HEK293 (cell line): ENCODE results near the gene PCBP2.

Source experiments
- ZIC2 ChIP-seq: fragments of 450-650 bp; formaldehyde crosslinking; IDR thresholded peaks from 2 replicates; pipeline ENCODE4 v1.5.1; 2016; ENCODE audit warnings: missing biosample characterization, missing genetic modification characterization
- ZNF114 ChIP-seq: fragments of 450-650 bp; formaldehyde crosslinking; IDR thresholded peaks from 2 replicates; pipeline ENCODE4 v1.5.0; 2017; ENCODE audit warnings: missing biosample characterization, missing genetic modification characterization
- ZNF146 ChIP-seq: fragments of 450-650 bp; formaldehyde crosslinking; IDR thresholded peaks from 2 replicates; pipeline ENCODE4 v1.5.1; 2016; ENCODE audit warnings: missing biosample characterization, missing genetic modification characterization
- ZNF416 ChIP-seq: fragments of 450-650 bp; formaldehyde crosslinking; IDR thresholded peaks from 2 replicates; pipeline ENCODE4 v1.5.1; 2016; ENCODE audit warnings: missing biosample characterization, missing genetic modification characterization
- ZNF48 ChIP-seq: fragments of 450-650 bp; formaldehyde crosslinking; IDR thresholded peaks from 2 replicates; pipeline ENCODE4 v1.5.1; 2016; ENCODE audit warnings: missing biosample characterization, missing genetic modification characterization
- TF ChIP-seq, protein P1 (sequence below): sonication (generic); formaldehyde crosslinking; IDR thresholded peaks from 2 replicates; pipeline ENCODE4 v1.8.1; 2022; ENCODE audit warnings: mild to moderate bottlenecking, moderate library complexity, missing genetic modification reagents
- TF ChIP-seq, protein P2 (sequence below): fragments of 450-650 bp; formaldehyde crosslinking; IDR thresholded peaks from 2 replicates; pipeline ENCODE4 v1.5.1; 2016; ENCODE audit warnings: missing biosample characterization, missing genetic modification characterization, low read depth
- TF ChIP-seq, protein P3 (sequence below): fragments of 450-650 bp; formaldehyde crosslinking; IDR thresholded peaks from 2 replicates; pipeline ENCODE4 v1.5.1; 2016; ENCODE audit warnings: missing biosample characterization, missing genetic modification characterization
- TF ChIP-seq, protein P4 (sequence below): fragments of 450-650 bp; formaldehyde crosslinking; IDR thresholded peaks from 2 replicates; pipeline ENCODE4 v1.5.1; 2017; ENCODE audit warnings: missing biosample characterization, missing genetic modification characterization

DNA sequence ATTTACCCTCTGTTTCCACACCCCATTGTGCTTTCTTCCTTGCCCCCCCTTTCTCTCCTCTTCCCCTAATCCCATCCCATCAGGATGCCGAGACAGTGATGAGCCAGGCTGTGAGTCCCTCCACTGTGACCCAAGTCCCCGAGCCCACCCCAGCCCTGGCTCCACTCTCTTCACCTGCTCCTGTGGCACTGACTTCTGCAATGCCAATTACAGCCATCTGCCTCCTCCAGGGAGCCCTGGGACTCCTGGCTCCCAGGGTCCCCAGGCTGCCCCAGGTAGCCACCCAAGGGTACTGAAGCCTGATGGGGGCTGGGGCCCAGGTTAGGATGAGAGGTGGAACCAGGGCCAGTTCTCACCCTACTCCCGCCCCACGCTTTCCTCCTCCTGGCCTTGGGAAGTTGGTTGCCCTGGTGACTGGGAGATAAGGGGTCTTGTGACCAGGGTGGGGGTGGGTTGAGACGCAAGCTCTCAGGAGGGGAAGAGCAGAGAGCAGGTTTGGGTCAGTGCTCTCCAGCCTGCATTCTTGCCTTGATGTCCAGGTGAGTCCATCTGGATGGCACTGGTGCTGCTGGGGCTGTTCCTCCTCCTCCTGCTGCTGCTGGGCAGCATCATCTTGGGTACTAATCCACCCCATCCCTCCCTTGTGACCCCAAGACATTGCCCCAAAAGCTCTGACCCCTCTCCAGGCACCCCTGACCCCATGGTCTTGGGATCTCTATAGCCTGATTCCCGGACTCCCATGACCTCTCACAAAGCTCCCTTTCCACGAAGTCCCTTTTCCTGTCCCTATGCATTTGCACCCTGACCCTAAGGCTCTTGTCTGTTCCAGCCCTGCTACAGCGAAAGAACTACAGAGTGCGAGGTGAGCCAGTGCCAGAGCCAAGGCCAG is 27.0 kb upstream of the PCBP2 start:
- TF ChIP-seq, protein P1, sequence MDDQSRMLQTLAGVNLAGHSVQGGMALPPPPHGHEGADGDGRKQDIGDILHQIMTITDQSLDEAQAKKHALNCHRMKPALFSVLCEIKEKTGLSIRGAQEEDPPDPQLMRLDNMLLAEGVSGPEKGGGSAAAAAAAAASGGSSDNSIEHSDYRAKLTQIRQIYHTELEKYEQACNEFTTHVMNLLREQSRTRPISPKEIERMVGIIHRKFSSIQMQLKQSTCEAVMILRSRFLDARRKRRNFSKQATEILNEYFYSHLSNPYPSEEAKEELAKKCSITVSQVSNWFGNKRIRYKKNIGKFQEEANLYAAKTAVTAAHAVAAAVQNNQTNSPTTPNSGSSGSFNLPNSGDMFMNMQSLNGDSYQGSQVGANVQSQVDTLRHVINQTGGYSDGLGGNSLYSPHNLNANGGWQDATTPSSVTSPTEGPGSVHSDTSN (CRISPR knock-in tag), result no peak
- TF ChIP-seq, protein P2, sequence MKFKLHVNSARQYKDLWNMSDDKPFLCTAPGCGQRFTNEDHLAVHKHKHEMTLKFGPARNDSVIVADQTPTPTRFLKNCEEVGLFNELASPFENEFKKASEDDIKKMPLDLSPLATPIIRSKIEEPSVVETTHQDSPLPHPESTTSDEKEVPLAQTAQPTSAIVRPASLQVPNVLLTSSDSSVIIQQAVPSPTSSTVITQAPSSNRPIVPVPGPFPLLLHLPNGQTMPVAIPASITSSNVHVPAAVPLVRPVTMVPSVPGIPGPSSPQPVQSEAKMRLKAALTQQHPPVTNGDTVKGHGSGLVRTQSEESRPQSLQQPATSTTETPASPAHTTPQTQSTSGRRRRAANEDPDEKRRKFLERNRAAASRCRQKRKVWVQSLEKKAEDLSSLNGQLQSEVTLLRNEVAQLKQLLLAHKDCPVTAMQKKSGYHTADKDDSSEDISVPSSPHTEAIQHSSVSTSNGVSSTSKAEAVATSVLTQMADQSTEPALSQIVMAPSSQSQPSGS (tag by site-specific recombination), result no peak
- TF ChIP-seq ZNF416 (tag by site-specific recombination) (no peak), ZNF146 (tag by site-specific recombination) (no peak), ZNF114 (tag by site-specific recombination) (no peak), ZIC2 (tag by site-specific recombination) (no peak), ZNF48 (tag by site-specific recombination) (no peak)
- TF ChIP-seq, protein P3, sequence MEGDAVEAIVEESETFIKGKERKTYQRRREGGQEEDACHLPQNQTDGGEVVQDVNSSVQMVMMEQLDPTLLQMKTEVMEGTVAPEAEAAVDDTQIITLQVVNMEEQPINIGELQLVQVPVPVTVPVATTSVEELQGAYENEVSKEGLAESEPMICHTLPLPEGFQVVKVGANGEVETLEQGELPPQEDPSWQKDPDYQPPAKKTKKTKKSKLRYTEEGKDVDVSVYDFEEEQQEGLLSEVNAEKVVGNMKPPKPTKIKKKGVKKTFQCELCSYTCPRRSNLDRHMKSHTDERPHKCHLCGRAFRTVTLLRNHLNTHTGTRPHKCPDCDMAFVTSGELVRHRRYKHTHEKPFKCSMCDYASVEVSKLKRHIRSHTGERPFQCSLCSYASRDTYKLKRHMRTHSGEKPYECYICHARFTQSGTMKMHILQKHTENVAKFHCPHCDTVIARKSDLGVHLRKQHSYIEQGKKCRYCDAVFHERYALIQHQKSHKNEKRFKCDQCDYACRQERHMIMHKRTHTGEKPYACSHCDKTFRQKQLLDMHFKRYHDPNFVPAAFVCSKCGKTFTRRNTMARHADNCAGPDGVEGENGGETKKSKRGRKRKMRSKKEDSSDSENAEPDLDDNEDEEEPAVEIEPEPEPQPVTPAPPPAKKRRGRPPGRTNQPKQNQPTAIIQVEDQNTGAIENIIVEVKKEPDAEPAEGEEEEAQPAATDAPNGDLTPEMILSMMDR (tag by site-specific recombination), result no peak
- TF ChIP-seq, protein P4, sequence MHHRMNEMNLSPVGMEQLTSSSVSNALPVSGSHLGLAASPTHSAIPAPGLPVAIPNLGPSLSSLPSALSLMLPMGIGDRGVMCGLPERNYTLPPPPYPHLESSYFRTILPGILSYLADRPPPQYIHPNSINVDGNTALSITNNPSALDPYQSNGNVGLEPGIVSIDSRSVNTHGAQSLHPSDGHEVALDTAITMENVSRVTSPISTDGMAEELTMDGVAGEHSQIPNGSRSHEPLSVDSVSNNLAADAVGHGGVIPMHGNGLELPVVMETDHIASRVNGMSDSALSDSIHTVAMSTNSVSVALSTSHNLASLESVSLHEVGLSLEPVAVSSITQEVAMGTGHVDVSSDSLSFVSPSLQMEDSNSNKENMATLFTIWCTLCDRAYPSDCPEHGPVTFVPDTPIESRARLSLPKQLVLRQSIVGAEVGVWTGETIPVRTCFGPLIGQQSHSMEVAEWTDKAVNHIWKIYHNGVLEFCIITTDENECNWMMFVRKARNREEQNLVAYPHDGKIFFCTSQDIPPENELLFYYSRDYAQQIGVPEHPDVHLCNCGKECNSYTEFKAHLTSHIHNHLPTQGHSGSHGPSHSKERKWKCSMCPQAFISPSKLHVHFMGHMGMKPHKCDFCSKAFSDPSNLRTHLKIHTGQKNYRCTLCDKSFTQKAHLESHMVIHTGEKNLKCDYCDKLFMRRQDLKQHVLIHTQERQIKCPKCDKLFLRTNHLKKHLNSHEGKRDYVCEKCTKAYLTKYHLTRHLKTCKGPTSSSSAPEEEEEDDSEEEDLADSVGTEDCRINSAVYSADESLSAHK (tag by site-specific recombination), result no peak
